Endothelial cell of umbilical vein (primary cell): ENCODE results near the gene INPP5J. TPM values are rescaled to one million over a fixed set of nuclear protein-coding genes. Genes with fewer than 3 reads are reported as not detected.

ENCODE experiments used
- BruUV-seq: library from RNA; stranded (reverse); fragments of 400-500 nt; replicated peaks from 2 replicates; lab custom pipeline; 2021; lab: Mats Ljungman, UMichigan
- CTCF ChIA-PET: fragments of 300-600, 350-600 bp; sonication (Branson Sonifier 250); formaldehyde crosslinking; loops from one replicate; lab custom pipeline; 2021; ENCODE audit warnings: antibody characterized with exemption, inconsistent platforms; lab: Charles Lee
- POLR2A ChIA-PET: fragments of 300-600, 350-600 bp; sonication (Branson Sonifier 250); formaldehyde crosslinking; loops from one replicate; lab custom pipeline; 2021; ENCODE audit warnings: antibody characterized with exemption, inconsistent platforms; lab: Charles Lee
- DNase-seq: peaks from one replicate; pipeline ENCODE4 v3.0.0-alpha.2; 2011; ENCODE audit warnings: low read depth, low spot score
- FAIRE-seq: peaks from 2 replicates; lab custom pipeline; 2011; peaks lifted over from hg19 to GRCh38; lab: Jason Lieb, UNC
- H2AFZ ChIP-seq: 2 replicates; pipeline ENCODE4 v1.6.0; 2012; ENCODE audit warnings: low read depth, low read length, control low read depth, inconsistent platforms
- H3K27ac ChIP-seq: 2 replicates; pipeline ENCODE4 v1.5.1; 2011; ENCODE audit warnings: low read depth, mild to moderate bottlenecking, control low read depth, low read length, moderate library complexity; ENCODE audit not compliant: insufficient read depth
- H3K27me3 ChIP-seq, 2 experiments: 2 replicates each; pipeline versions ENCODE4 v1.6.0 to v1.6.1; 2011; ENCODE audit warnings: low read length in 2 of 2, mixed read lengths in 1 of 2; ENCODE audit not compliant: control insufficient read depth in 2 of 2, insufficient read depth in 2 of 2
- H3K36me3 ChIP-seq, 2 experiments: 2 replicates in 1 of 2; 3 replicates in 1 of 2; pipeline ENCODE4 v1.5.1; 2011; ENCODE audit warnings: low read length in 2 of 2, mild to moderate bottlenecking in 1 of 2, moderate library complexity in 1 of 2; ENCODE audit not compliant: control insufficient read depth in 2 of 2, insufficient read depth in 2 of 2; ENCODE audit errors: extremely low read depth in 1 of 2
- H3K4me1 ChIP-seq: 3 replicates; pipeline ENCODE4 v1.5.1; 2011; ENCODE audit warnings: mild to moderate bottlenecking, low read length; ENCODE audit not compliant: control insufficient read depth, insufficient read depth; ENCODE audit errors: extremely low read depth
- H3K4me2 ChIP-seq: 2 replicates; pipeline ENCODE4 v1.6.1; 2011; ENCODE audit warnings: low read length, control low read depth, mixed read lengths; ENCODE audit not compliant: insufficient read depth
- H3K4me3 ChIP-seq, 3 experiments: fragments of 200-600 bp in 1 of 3; sonication (generic), shearing (Covaris generic) in 1 of 3; replicated peaks in 1 of 3; 2 replicates each; pipeline ENCODE4 v1.5.1; 2011 to 2016; ENCODE audit warnings: control low read depth in 3 of 3, low read length in 3 of 3, mild to moderate bottlenecking in 2 of 3, inconsistent platforms in 1 of 3, low read depth in 1 of 3, moderate library complexity in 1 of 3; ENCODE audit not compliant: insufficient read depth in 1 of 3
- H3K79me2 ChIP-seq: 2 replicates; pipeline ENCODE4 v1.6.0; 2012; ENCODE audit warnings: low read length, inconsistent platforms; ENCODE audit not compliant: control insufficient read depth, insufficient read depth
- H3K9ac ChIP-seq: replicated peaks from 2 replicates; pipeline ENCODE3; 2011; ENCODE audit warnings: low read length, control low read depth; ENCODE audit not compliant: insufficient read depth; ENCODE audit errors: extremely low read depth
- H3K9me1 ChIP-seq: replicated peaks from 3 replicates; pipeline ENCODE4 v1.6.0; 2011; ENCODE audit warnings: mild to moderate bottlenecking, low read length; ENCODE audit not compliant: control insufficient read depth, insufficient read depth; ENCODE audit errors: extremely low read depth
- H3K9me3 ChIP-seq: replicated peaks from 2 replicates; pipeline ENCODE4 v1.5.1; 2012; ENCODE audit warnings: low read length, inconsistent platforms; ENCODE audit not compliant: control insufficient read depth, insufficient read depth
- H4K20me1 ChIP-seq: replicated peaks from 2 replicates; pipeline ENCODE3; 2011; ENCODE audit warnings: mild to moderate bottlenecking, low read length; ENCODE audit not compliant: control insufficient read depth, insufficient read depth; ENCODE audit errors: extremely low read depth
- EZH2 ChIP-seq: IDR thresholded peaks from 2 replicates; pipeline ENCODE4 v1.6.1; 2012; ENCODE audit warnings: borderline replicate concordance, low read depth, mild to moderate bottlenecking, moderate library complexity, low read length, inconsistent platforms; ENCODE audit not compliant: severe bottlenecking
- FOS ChIP-seq: IDR thresholded peaks from 2 replicates; pipeline ENCODE4 v1.6.1; 2011; ENCODE audit warnings: mild to moderate bottlenecking, low read length, moderate library complexity, borderline replicate concordance; ENCODE audit not compliant: insufficient read depth
- GATA2 ChIP-seq: IDR thresholded peaks from 2 replicates; pipeline ENCODE4 v1.7.0; 2011; ENCODE audit warnings: low read depth, mild to moderate bottlenecking, moderate library complexity, mixed read lengths, low read length; ENCODE audit not compliant: insufficient read length, insufficient read depth
- JUN ChIP-seq: IDR thresholded peaks from 2 replicates; pipeline ENCODE4 v1.6.1; 2011; ENCODE audit warnings: borderline replicate concordance, low read depth; ENCODE audit not compliant: insufficient read length, insufficient read depth
- MYC ChIP-seq: IDR thresholded peaks from one replicate; pipeline ENCODE4 v1.6.1; 2011; ENCODE audit warnings: mild to moderate bottlenecking, low read depth, low read length
- POLR2A ChIP-seq: IDR thresholded peaks from 2 replicates; pipeline ENCODE4 v1.6.1; 2012; ENCODE audit warnings: low read depth, mild to moderate bottlenecking, control low read depth, low read length
- POLR2AphosphoS5 ChIP-seq: IDR thresholded peaks from 2 replicates; pipeline ENCODE4 v1.6.1; 2012; ENCODE audit warnings: low read depth, mild to moderate bottlenecking, control low read depth, low read length, moderate library complexity; ENCODE audit not compliant: insufficient read depth
- dilution Hi-C: fragments of 300-500 bp; cut with MboI; formaldehyde crosslinking; loops from one replicate; pipeline ENCODE4 v1.15.0; 2019; ENCODE audit warnings: low sequenced_read_pairs; ENCODE audit not compliant: extremely low pct_ligation_motif_present
- intact Hi-C: fragments of 100-400 bp; cut with micrococcal nuclease; formaldehyde crosslinking; loops from one replicate; pipeline ENCODE4 v1.10.0; 2022
- polyA plus RNA-seq, 4 experiments: library from polyadenylated mRNA; depleted of rRNA in 3 of 4; stranded (reverse) in 3 of 4; unstranded in 1 of 4; fragments of >200 nt; gene quantifications; 2 replicates each; pipeline versions ENCODE4 v1.2.1 to v1.2.3, GENCODE V29; 2011 to 2012; ENCODE audit warnings: missing spikeins in 1 of 4
- total RNA-seq: library from RNA; stranded (reverse); gene quantifications from 2 replicates; pipeline ENCODE4 v1.2.3, GENCODE V29; 2021
- TF ChIP-seq, protein P1 (sequence below): IDR thresholded peaks from 2 replicates; pipeline ENCODE4 v1.6.1; 2011; ENCODE audit not compliant: insufficient read depth, insufficient read length
- TF ChIP-seq, protein P2 (sequence below), 2 donors: IDR thresholded peaks; 1 replicate in 1 of 2; 2 replicates in 1 of 2; pipeline ENCODE4 v1.5.1; 2011; ENCODE audit warnings: low read length in 2 of 2, mild to moderate bottlenecking in 2 of 2, moderate library complexity in 2 of 2, control low read depth in 1 of 2, inconsistent platforms in 1 of 2, low read depth in 1 of 2; ENCODE audit not compliant: insufficient read depth in 1 of 2; ENCODE audit errors: extremely low read depth in 1 of 2

Gene INPP5J
- total and polyA plus RNA-seq, 2 donors (not counting 3 experiments of a cell fraction or from before 2014, with no cell fraction given), result 0.43 to 0.49 TPM

DNA sequence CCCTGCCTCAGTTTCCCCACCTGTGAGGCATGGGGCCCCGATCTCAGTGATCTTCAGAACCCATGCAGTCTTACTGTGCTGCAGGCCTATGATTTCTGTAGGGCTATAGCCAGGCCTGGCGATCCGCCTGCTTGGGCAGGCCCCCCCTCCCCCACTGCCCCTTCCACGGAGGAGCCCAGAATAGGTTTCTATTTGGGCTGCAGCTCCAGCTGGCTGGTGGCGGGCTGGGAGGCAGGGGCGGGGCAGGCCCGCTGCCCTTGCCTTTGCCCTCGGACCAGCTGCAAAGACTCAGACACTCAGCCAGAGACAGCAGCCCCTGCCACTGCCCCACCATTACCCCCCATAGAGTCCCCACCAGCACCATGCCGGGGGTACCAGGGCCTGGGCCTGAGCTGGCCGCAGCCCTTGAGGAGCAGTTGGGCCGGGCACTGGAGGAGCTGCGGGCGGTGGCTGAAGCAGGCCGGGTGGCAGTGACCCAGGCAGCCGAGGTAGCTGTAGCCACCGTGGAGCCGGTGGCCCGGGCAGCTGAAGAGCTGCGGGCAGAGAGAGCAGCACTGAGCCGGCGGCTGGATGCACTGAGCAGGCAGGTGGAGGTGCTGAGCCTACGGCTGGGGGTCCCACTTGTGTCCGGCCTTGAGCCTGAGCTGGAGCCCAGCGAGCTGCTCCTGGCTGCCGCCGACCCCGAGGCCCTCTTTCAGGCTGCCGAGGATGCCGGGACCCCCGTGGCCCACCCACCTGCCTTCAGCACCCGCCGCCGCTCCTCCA lies 29.5 kb upstream of the INPP5J start:
- TF ChIP-seq FOS (no peak), GATA2 (no peak), POLR2AphosphoS5 (no peak), JUN (no peak), POLR2A (no peak), MYC (no peak), EZH2 (no peak)
- TF ChIP-seq, protein P1, sequence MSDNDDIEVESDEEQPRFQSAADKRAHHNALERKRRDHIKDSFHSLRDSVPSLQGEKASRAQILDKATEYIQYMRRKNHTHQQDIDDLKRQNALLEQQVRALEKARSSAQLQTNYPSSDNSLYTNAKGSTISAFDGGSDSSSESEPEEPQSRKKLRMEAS, result no peak
- TF ChIP-seq, protein P2, sequence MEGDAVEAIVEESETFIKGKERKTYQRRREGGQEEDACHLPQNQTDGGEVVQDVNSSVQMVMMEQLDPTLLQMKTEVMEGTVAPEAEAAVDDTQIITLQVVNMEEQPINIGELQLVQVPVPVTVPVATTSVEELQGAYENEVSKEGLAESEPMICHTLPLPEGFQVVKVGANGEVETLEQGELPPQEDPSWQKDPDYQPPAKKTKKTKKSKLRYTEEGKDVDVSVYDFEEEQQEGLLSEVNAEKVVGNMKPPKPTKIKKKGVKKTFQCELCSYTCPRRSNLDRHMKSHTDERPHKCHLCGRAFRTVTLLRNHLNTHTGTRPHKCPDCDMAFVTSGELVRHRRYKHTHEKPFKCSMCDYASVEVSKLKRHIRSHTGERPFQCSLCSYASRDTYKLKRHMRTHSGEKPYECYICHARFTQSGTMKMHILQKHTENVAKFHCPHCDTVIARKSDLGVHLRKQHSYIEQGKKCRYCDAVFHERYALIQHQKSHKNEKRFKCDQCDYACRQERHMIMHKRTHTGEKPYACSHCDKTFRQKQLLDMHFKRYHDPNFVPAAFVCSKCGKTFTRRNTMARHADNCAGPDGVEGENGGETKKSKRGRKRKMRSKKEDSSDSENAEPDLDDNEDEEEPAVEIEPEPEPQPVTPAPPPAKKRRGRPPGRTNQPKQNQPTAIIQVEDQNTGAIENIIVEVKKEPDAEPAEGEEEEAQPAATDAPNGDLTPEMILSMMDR (IDR thresholded peaks at IDR 0.05; ENCODE audit: extremely low read depth in 1 of 2, insufficient read depth in 1 of 2, low read depth in 1 of 2, low read length in 2 of 2), result no peak
- Histone ChIP-seq H3K4me3 (no peak overlapping the region), H3K79me2 (peaks cover 14% of the 10 kb centered on the region), H3K9ac (no peak overlapping the region), H3K4me1 (no peaks in the 10 kb centered on the region), H3K27ac (no peak overlapping the region), H3K9me1 (no peaks in the 10 kb centered on the region), H4K20me1 (no peaks in the 10 kb centered on the region), H3K4me2 (no peak overlapping the region), H2AFZ (no peak overlapping the region), H3K36me3 (peaks cover 35 to 84% of the 10 kb centered on the region in 2 experiments), H3K9me3 (no peaks in the 10 kb centered on the region), H3K27me3 (no peaks in the 10 kb centered on the region)
- no TSS peak for BruUV-seq
- intact Hi-C loops (no loop called here), dilution Hi-C loops (no loop called here)
- ChIA-PET POLR2A (interaction anchor here (0.6 to 2.0 kb wide), 2 partner anchors 124 to 762 kb away, joined by 3 to 4 read pairs; partner anchors contain the start of genes MORC2 and TUG1), CTCF (interaction anchor here (0.6 to 4.4 kb wide), 10 partner anchors 8 to 160 kb away, joined by 3 to 29 read pairs (median 4); partner anchors contain the start of gene SELENOM)
- no peak for FAIRE-seq
- no peak for DNase-seq
